MM.1S (cell line): ENCODE results near the gene UST.

ENCODE experiments used
- EZH2 ChIP-seq: fragments of 300-600 bp; sonication (generic); optimal IDR thresholded peaks from 2 replicates; pipeline ENCODE3; 2017; ENCODE audit warnings: low read depth, mild to moderate bottlenecking, antibody characterized with exemption, low read length, mixed read lengths
- EZH2phosphoT487 ChIP-seq: fragments of 300-600 bp; sonication (generic); IDR thresholded peaks from 2 replicates; pipeline ENCODE4 v1.6.1; 2018; ENCODE audit warnings: antibody characterized with exemption, low read length
- TF ChIP-seq, protein P1 (sequence below): fragments of 300-600 bp; sonication (generic); IDR thresholded peaks from 2 replicates; pipeline ENCODE4 v1.5.1; 2016; ENCODE audit warnings: antibody characterized with exemption, low read length, mixed read lengths

DNA sequence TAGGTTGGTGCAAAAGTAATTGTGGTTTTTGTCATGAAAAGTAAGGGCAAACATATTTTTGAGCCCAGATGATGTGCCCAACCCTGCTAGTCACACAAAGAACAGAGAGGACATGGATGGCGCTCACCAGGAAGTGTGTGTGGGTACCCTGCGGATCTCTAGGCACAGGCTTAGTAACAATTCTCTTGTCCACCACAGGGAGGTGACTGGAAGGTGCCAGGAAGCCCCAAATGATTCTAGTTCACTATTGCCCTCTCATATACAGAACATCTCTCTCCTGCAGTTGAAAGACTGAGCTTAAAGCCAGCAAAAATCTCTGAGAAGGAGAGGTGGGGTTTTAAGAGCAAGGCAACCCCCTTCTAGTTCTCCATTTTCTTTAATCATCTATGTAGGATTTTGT is 298.6 kb downstream of the UST start:
- TF ChIP-seq EZH2phosphoT487 (no peak), EZH2 (no peak)
- TF ChIP-seq, protein P1, sequence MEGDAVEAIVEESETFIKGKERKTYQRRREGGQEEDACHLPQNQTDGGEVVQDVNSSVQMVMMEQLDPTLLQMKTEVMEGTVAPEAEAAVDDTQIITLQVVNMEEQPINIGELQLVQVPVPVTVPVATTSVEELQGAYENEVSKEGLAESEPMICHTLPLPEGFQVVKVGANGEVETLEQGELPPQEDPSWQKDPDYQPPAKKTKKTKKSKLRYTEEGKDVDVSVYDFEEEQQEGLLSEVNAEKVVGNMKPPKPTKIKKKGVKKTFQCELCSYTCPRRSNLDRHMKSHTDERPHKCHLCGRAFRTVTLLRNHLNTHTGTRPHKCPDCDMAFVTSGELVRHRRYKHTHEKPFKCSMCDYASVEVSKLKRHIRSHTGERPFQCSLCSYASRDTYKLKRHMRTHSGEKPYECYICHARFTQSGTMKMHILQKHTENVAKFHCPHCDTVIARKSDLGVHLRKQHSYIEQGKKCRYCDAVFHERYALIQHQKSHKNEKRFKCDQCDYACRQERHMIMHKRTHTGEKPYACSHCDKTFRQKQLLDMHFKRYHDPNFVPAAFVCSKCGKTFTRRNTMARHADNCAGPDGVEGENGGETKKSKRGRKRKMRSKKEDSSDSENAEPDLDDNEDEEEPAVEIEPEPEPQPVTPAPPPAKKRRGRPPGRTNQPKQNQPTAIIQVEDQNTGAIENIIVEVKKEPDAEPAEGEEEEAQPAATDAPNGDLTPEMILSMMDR: no peak
